A549 (cell line): ENCODE measurements around the gene RIMBP2. TPM values are rescaled to one million over a fixed set of nuclear protein-coding genes. Genes with fewer than 3 reads are reported as not detected.

Experiments
- ATAC-seq, 2 experiments: fragments of 200-7000 bp in 1 of 2; fragments of >200 bp in 1 of 2; cut with Nextera tagmentation in 1 of 2; cut with Tn5 transposase in 1 of 2; 3 replicates each; pipeline versions ENCODE4 v1.8.0 to v1.9.1; 2018 to 2020; ENCODE audit warnings: mild to moderate bottlenecking in 1 of 2, moderate library complexity in 1 of 2
- CTCF ChIA-PET: fragments of 300-600 bp; sonication (Branson Sonifier 250); formaldehyde crosslinking; extraction: SDS; loops from one replicate; lab custom pipeline; 2021; ENCODE audit warnings: antibody characterized with exemption, inconsistent platforms; lab: Yijun Ruan, JAX
- POLR2A ChIA-PET: fragments of 350-600 bp; formaldehyde crosslinking; extraction: SDS; loops from one replicate; lab custom pipeline; 2021; ENCODE audit warnings: antibody characterized with exemption, inconsistent platforms; lab: Yijun Ruan, JAX
- DNase-seq, 2 experiments: peaks; one replicate each; pipeline versions ENCODE4 v3.0.0 to v3.0.0-alpha.2; 2011 to 2016; ENCODE audit warnings: low read depth in 1 of 2, low spot score in 1 of 2
- FAIRE-seq: peaks from 2 replicates; lab custom pipeline; 2011; peaks lifted over from hg19 to GRCh38; lab: Jason Lieb, UNC
- H3K27ac ChIP-seq, 2 experiments: fragments of >200 bp; sonication (Bioruptor Twin); formaldehyde crosslinking; 3 replicates each; pipeline ENCODE4 v1.5.1; 2016 to 2017
- H3K4me1 ChIP-seq: fragments of >200 bp; sonication (Bioruptor Twin); formaldehyde crosslinking; 3 replicates; pipeline ENCODE4 v1.6.1; 2016
- H3K4me2 ChIP-seq: fragments of >200 bp; sonication (Bioruptor Twin); formaldehyde crosslinking; 3 replicates; pipeline ENCODE4 v1.6.1; 2016
- H3K4me3 ChIP-seq: fragments of >200 bp; sonication (Bioruptor Twin); formaldehyde crosslinking; 3 replicates; pipeline ENCODE4 v1.5.1; 2016
- H3K9me3 ChIP-seq: fragments of >200 bp; sonication (Bioruptor Twin); formaldehyde crosslinking; 3 replicates; pipeline ENCODE4 v1.6.1; 2016
- BHLHE40 ChIP-seq: IDR thresholded peaks from 2 replicates; pipeline ENCODE4 v1.6.1; 2012; ENCODE audit warnings: low read depth, low read length, inconsistent platforms
- CBX8 ChIP-seq: fragments of 200-600 bp; sonication (generic); IDR thresholded peaks from 2 replicates; pipeline ENCODE4 v1.6.1; 2016
- CHD4 ChIP-seq: fragments of 200-600 bp; sonication (generic); IDR thresholded peaks from 2 replicates; pipeline ENCODE4 v1.6.1; 2016; ENCODE audit warnings: antibody characterized with exemption, mild to moderate bottlenecking, borderline replicate concordance
- GATA3 ChIP-seq: IDR thresholded peaks from 2 replicates; pipeline ENCODE4 v1.6.1; 2012; ENCODE audit warnings: borderline replicate concordance
- HDAC2 ChIP-seq: fragments of 200-600 bp; sonication (generic); IDR thresholded peaks from 2 replicates; pipeline ENCODE4 v1.6.1; 2016
- HEYL ChIP-seq: fragments of 250-450 bp; sonication (Bioruptor Pico); IDR thresholded peaks from 2 replicates; pipeline ENCODE4 v1.8.0; 2021; ENCODE audit warnings: mild to moderate bottlenecking, moderate library complexity
- HOXB5 ChIP-seq: fragments of 250-450 bp; sonication (Bioruptor Pico); IDR thresholded peaks from 2 replicates; pipeline ENCODE4 v1.5.0; 2020; ENCODE audit warnings: mild to moderate bottlenecking, moderate library complexity
- JUNB ChIP-seq: fragments of >200 bp; sonication (Bioruptor Twin); formaldehyde crosslinking; IDR thresholded peaks from 2 replicates; pipeline ENCODE4 v1.6.1; 2016
- MAFK ChIP-seq: fragments of 450-650 bp; IDR thresholded peaks from 2 replicates; pipeline ENCODE4 v1.6.1; 2014; ENCODE audit not compliant: partially characterized antibody
- MAZ ChIP-seq: fragments of 150-350 bp; IDR thresholded peaks from 2 replicates; pipeline ENCODE4 v1.6.1; 2014; ENCODE audit warnings: antibody characterized with exemption, low read depth, low read length, borderline replicate concordance
- MYC ChIP-seq: IDR thresholded peaks from 2 replicates; pipeline ENCODE4 v1.6.1; 2012; ENCODE audit warnings: mild to moderate bottlenecking, inconsistent platforms, low read length, improper control_type of control experiment, borderline replicate concordance
- NPAS2 ChIP-seq: fragments of 250-450 bp; sonication (Bioruptor Pico); IDR thresholded peaks from 2 replicates; pipeline ENCODE4 v1.8.0; 2022; ENCODE audit warnings: mild to moderate bottlenecking, moderate library complexity, borderline replicate concordance
- RARB ChIP-seq: fragments of 250-450 bp; sonication (Bioruptor Pico); IDR thresholded peaks from 2 replicates; pipeline ENCODE4 v1.8.0; 2021; ENCODE audit warnings: mild to moderate bottlenecking, moderate library complexity
- RCOR1 ChIP-seq: fragments of 150-350 bp; IDR thresholded peaks from 2 replicates; pipeline ENCODE4 v1.6.1; 2014; ENCODE audit warnings: antibody characterized with exemption, low read length, low read depth
- RFX5 ChIP-seq: fragments of 450-650 bp; IDR thresholded peaks from 2 replicates; pipeline ENCODE4 v1.7.1; 2014; ENCODE audit warnings: antibody characterized with exemption, mild to moderate bottlenecking, moderate library complexity
- RNF2 ChIP-seq: fragments of 200-600 bp; sonication (generic); IDR thresholded peaks from 2 replicates; pipeline ENCODE4 v1.6.1; 2016; ENCODE audit warnings: low read depth, mild to moderate bottlenecking, antibody characterized with exemption, moderate library complexity, borderline replicate concordance
- SREBF2 ChIP-seq: fragments of 450-650 bp; IDR thresholded peaks from 2 replicates; pipeline ENCODE4 v1.6.1; 2014; ENCODE audit warnings: mild to moderate bottlenecking, moderate library complexity
- TFCP2L1 ChIP-seq: fragments of 250-450 bp; sonication (Bioruptor Pico); IDR thresholded peaks from 2 replicates; pipeline ENCODE4 v1.5.0; 2021; ENCODE audit warnings: mild to moderate bottlenecking
- TP53 ChIP-seq: fragments of 250-450 bp; sonication (Bioruptor Pico); IDR thresholded peaks from 2 replicates; pipeline ENCODE4 v1.5.0; 2021; ENCODE audit warnings: mild to moderate bottlenecking, moderate library complexity
- ZC3H11A ChIP-seq: fragments of 450-650 bp; IDR thresholded peaks from 2 replicates; pipeline ENCODE4 v1.6.1; 2014; ENCODE audit warnings: antibody characterized with exemption, mild to moderate bottlenecking
- ZSCAN20 ChIP-seq: fragments of 250-450 bp; sonication (Bioruptor Pico); IDR thresholded peaks from 2 replicates; pipeline ENCODE4 v1.8.0; 2022; ENCODE audit warnings: mild to moderate bottlenecking, moderate library complexity
- WGBS: methylation state at CpG from one replicate; pipeline ENCODE4 v1.1.6; 2017; ENCODE audit errors: missing lambda C conversion rate; 5-methylcytosine and 5-hydroxymethylcytosine counted together
- polyA plus RNA-seq, 4 experiments: library from polyadenylated mRNA; depleted of rRNA in 3 of 4; stranded (reverse); fragments of >200 nt; fragmentation: RNase III in 1 of 4; extraction: RNeasy Plus Mini Kit Qiagen cat#74134 plus additional on column Dnase treatment in 1 of 4; gene quantifications; 2 replicates in 3 of 4; 3 replicates in 1 of 4; pipeline ENCODE4 v1.2.3, GENCODE V29; 2011 to 2017
- TF ChIP-seq, protein P1 (sequence below): IDR thresholded peaks from 2 replicates; pipeline ENCODE4 v1.6.1; 2012
- TF ChIP-seq, protein P2 (sequence below): fragments of 450-650 bp; IDR thresholded peaks from 2 replicates; pipeline ENCODE4 v1.6.1; 2014; ENCODE audit warnings: antibody characterized with exemption
- TF ChIP-seq, protein P3 (sequence below): fragments of 250-450 bp; sonication (Bioruptor Pico); IDR thresholded peaks from 2 replicates; pipeline ENCODE4 v1.5.0; 2020; ENCODE audit warnings: low read depth, mild to moderate bottlenecking, moderate library complexity

Gene RIMBP2
- polyA plus RNA-seq, 2 of the 4 experiments (the other 2 are of a cell fraction) = not detected

DNA sequence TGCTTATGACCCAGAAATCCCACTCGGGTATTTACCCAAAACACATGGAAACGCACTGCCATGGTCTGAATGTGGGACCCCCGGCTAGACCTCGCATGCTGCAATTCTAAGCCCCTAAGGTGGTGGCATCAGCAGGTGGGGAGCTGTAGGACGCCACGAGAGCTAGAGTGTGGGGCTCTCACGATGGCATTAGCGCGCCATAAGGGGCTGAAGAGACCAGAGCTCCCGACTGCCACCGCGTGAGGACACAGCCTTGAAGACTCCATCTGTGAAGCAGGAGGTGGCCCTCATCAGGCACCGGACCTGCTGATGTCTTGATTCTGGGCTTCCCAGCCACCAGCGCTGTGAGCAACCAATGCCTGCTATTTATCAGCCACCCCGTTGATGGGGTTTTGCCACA is 40.3 kb downstream of the RIMBP2 start:
- WGBS = 15% methylated on average over 10 of the region's 15 CpGs
- Histone ChIP-seq H3K9me3 (no peaks in the 10 kb centered on the region), H3K27ac (no peak overlapping the region), H3K4me3 (no peak overlapping the region), H3K4me1 (no peaks in the 10 kb centered on the region), H3K4me2 (no peak overlapping the region)
- POLR2A ChIA-PET = no interaction called here
- DNase-seq (no peak), ATAC-seq (no peak), FAIRE-seq (no peak)
- CTCF ChIA-PET = no interaction called here
- TF ChIP-seq, protein P1, sequence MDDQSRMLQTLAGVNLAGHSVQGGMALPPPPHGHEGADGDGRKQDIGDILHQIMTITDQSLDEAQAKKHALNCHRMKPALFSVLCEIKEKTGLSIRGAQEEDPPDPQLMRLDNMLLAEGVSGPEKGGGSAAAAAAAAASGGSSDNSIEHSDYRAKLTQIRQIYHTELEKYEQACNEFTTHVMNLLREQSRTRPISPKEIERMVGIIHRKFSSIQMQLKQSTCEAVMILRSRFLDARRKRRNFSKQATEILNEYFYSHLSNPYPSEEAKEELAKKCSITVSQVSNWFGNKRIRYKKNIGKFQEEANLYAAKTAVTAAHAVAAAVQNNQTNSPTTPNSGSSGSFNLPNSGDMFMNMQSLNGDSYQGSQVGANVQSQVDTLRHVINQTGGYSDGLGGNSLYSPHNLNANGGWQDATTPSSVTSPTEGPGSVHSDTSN = no peak
- TF ChIP-seq CBX8 = no peak
- TF ChIP-seq RFX5 = no peak
- TF ChIP-seq HDAC2 = no peak
- TF ChIP-seq HOXB5 (CRISPR knock-in tag) = no peak
- TF ChIP-seq MYC = no peak
- no peak for TF ChIP-seq SREBF2
- no peak for TF ChIP-seq TFCP2L1 (CRISPR knock-in tag)
- TF ChIP-seq TP53 (CRISPR knock-in tag) = no peak
- TF ChIP-seq, protein P2, sequence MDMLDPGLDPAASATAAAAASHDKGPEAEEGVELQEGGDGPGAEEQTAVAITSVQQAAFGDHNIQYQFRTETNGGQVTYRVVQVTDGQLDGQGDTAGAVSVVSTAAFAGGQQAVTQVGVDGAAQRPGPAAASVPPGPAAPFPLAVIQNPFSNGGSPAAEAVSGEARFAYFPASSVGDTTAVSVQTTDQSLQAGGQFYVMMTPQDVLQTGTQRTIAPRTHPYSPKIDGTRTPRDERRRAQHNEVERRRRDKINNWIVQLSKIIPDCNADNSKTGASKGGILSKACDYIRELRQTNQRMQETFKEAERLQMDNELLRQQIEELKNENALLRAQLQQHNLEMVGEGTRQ = no peak
- no peak for TF ChIP-seq GATA3
- no peak for TF ChIP-seq JUNB
- TF ChIP-seq, all 56 proteins: peak for 0

DNA sequence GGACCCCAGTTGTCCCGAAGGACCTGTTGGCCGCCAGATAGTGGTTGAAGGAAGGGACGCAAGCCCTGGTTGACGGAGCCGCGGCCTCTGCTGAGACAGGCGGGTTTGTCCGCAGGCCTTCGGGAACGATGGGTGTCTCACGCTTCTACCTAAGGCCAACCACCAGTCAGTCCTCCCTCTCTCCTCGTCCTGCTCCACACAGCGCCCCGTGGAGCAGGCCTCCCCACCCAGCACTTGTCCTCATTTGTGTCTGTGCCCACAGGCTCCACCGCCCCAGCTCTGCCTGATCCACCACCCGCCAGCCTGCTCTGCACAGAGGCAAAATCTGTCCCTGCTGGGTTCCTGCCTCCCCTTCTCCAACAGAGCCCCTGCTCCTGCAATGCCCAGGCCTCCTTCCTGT is 41.0 kb downstream of the RIMBP2 start:
- WGBS = 66% methylated on average over 16 of the region's 16 CpGs
- TF ChIP-seq HEYL (no peak), MAFK (no peak), ZC3H11A (no peak), ZSCAN20 (CRISPR knock-in tag) (no peak), BHLHE40 (no peak), RARB (CRISPR knock-in tag) (no peak), RCOR1 (no peak), MAZ (no peak), RNF2 (no peak), NPAS2 (CRISPR knock-in tag) (no peak), CHD4 (no peak)
- TF ChIP-seq, protein P3, sequence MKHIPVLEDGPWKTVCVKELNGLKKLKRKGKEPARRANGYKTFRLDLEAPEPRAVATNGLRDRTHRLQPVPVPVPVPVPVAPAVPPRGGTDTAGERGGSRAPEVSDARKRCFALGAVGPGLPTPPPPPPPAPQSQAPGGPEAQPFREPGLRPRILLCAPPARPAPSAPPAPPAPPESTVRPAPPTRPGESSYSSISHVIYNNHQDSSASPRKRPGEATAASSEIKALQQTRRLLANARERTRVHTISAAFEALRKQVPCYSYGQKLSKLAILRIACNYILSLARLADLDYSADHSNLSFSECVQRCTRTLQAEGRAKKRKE (CRISPR knock-in tag) = no peak
- TF ChIP-seq, protein P1 = no peak

More for the DNA sequence above, 41.0 kb downstream of the RIMBP2 start:
- no peak for ATAC-seq
- no peak for FAIRE-seq
- no peak overlapping the region for H3K4me3 ChIP-seq
- no peaks in the 10 kb centered on the region for H3K9me3 ChIP-seq
- no peak for DNase-seq
- no peak overlapping the region for H3K4me2 ChIP-seq
- no peak overlapping the region for H3K27ac ChIP-seq
- ChIA-PET CTCF (no interaction called here), POLR2A (no interaction called here)
- H3K4me1 ChIP-seq = no peaks in the 10 kb centered on the region
